GM08714 (cell line): ENCODE measurements around the gene OR2V2.
A peak's percentile ranks its signal among the peaks of the same experiment; 100 is the strongest.

Experiments used
- H3K4me3 ChIP-seq: fragments of 200-500 bp; sonication (Bioruptor generic); 2 replicates; pipeline ENCODE4 v1.5.1; 2014; ENCODE audit warnings: mild to moderate bottlenecking, low read length, inconsistent platforms
- ZNF274 ChIP-seq: IDR thresholded peaks from 2 replicates; pipeline ENCODE4 v1.6.1; 2012; ENCODE audit warnings: mild to moderate bottlenecking, low read depth, low read length

Gene OR2V2

DNA sequence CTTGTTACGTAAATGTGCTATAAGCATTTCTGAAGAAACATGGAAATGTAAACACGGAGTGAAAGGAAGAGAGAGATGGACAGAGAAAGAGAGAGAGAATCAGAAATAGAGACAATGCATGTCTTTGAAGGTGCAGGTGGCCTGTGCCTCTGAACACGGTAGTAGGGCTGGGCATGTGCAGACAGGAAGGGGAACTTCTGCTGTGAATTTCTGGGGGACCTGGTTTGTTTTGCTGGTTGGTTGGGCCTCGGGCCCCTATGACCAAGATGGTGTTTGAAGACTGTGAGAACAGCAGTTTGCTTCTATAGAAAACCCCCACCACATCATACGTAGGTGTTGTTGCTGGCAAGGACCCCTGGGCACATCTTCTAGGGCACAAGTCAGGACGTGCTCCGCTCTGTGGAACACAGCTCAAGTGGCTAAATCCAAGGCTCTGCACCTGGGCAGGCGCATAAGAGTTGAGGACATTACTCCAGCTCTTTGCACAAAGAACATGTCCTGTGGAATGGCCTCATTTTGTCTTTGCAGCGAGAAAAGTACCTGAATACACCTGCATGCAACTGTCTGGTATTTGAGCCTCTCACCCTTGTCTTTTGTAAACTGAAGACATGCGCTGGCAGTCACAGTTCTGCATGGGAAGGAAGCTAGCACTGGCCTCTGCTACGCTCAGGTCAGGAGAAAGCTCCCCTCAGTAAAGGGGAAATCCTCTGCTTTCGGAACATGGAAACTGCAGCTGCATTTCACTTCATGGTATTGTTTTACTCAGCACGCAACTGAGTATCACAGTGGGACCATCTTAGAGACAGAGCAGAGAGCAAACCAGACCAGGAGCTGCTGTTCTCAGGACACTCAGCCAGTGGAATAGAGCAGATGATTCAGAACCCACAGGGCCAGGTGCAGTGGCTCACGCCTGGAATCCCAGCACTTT is 2.7 kb downstream of the OR2V2 start:
- no peak overlapping the region for H3K4me3 ChIP-seq
- TF ChIP-seq ZNF274, result no peak

DNA sequence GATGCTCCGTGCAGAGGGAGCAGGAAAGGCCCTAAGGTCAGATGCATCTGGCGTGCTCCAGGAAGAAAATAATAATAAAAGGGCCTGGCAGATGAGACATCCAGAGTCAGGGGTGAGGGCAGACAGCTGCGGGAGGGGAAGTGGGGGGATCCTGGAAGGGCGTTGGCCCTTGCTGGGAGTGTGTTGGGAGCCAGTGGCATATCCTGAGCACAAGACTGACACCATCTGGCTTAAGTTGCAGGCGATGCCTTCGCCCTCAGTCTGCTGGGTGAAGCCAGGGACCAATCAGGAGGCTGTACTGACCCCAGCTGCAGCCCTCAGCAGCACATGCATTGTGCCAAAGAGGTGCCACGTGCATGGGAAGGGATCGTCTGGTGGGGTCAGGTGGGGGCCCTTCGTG is 3.8 kb downstream of the OR2V2 start:
- H3K4me3 ChIP-seq, result no peak overlapping the region
- TF ChIP-seq ZNF274, result no peak

DNA sequence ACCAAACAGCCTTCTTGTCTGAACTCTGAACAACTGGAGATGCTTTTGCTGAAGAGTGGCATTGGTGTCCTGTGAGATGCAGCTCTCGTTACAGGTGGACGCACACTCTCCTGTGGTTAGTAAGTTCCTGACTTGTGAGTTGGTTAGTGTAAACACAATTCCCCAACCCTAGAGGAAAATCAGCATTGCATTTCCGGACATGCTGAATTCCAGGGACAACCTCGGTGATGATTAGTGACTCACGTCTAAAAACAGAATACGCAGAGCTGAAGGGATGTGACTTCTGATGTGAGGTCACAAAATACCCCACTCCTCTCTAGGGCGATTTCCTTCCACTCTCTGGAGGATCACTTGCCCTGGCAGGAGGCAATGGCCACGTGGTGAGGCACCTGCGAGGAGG is 5.0 kb downstream of the OR2V2 start:
- TF ChIP-seq ZNF274, result no peak
- H3K4me3 ChIP-seq, result no peak overlapping the region

GRCh38 chr5:181153814-181154213 is 6.4 kb downstream of the OR2V2 start:
- no peak overlapping the region for H3K4me3 ChIP-seq
- no peak for TF ChIP-seq ZNF274

- H3K4me3 ChIP-seq, result no peak overlapping the region
- no peak for TF ChIP-seq ZNF274
These were observed 9.4 kb downstream of the OR2V2 start for GRCh38 chr5:181156758-181157157.

- no peak overlapping the region for H3K4me3 ChIP-seq
- no peak for TF ChIP-seq ZNF274
These were observed 11.5 kb downstream of the OR2V2 start for GRCh38 chr5:181158869-181159268.

DNA sequence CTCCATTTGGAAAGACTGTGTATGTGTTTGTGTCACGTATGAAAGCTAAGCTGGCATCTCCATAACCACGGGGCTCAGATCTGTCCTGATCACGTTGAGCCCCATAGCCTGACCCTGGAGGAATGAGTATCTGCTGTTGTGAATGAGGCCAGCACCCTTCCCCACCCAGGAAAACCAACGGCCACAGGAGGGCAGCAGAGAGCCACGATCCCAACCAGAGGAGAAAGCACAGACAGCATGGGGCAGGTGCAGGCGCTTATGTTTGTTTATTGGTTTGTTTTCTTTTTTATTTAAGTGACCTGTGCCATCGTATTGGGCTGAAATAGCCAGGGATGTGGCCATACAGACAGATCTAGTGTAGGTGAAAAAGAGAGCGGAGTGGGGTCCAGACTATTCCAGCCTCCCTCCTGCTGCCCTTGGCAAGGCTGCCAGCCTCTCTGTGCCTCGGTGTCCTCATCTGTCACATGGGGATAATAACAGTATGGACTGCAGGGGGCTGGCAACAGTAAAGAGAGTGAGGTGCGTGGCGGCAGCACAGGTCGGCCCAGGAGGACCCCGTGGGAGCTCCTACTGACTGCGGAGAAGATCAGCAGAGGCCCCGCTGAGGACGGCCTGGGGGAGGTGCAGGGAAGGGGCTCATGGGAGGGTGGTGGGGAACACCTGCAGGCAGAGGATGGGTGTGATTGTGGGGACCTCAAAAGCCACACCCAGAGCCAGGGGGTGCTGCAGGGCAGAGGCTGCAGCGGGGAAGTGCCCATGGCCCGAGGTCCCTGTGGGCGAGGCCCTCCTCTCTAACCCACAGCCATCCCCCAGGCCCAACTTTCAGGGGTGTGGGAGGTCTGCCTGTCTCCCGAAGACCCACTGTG is 12.1 kb downstream of the OR2V2 start:
- no peak for TF ChIP-seq ZNF274
- no peak overlapping the region for H3K4me3 ChIP-seq

GRCh38 chr5:181160152-181160754 is 12.9 kb downstream of the OR2V2 start:
- peak overlapping the region; percentile 21; the same call in 1 of the 2 replicates for H3K4me3 ChIP-seq
- TF ChIP-seq ZNF274, result no peak

DNA sequence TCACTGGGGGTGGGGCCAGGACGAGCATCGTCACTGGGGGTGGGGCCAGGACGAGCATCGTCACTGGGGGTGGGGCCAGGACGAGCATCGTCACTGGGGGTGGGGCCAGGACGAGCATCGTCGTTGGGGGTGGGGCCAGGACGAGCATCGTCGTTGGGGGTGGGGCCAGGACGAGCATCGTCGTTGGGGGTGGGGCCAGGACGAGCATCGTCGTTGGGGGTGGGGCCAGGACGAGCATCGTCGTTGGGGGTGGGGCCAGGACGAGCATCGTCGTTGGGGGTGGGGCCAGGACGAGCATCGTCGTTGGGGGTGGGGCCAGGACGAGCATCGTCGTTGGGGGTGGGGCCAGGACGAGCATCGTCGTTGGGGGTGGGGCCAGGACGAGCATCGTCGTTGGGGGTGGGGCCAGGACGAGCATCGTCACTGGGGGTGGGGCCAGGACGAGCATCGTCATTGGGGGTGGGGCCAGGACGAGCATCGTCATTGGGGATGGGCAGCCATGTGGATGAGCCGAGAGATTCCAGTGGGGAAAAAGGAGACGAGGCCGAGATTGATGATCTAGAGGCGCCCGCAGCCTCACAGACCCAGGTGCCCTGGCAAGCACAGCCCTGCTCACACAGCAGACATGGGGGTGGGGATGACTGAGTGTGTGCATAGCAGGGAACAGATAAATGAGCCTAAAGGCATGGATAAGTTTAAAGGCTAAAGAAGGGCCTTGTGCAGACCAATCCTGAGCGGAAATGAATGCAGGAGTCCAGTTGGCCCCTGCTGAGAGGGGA is 13.6 kb downstream of the OR2V2 start:
- peak overlapping the region; percentile 53; the same call in 1 of the 2 replicates for H3K4me3 ChIP-seq

GRCh38 chr5:181161534-181162175 is 14.3 kb downstream of the OR2V2 start:
- no peak for TF ChIP-seq ZNF274
- peak overlapping the region; percentile 53; the same call in 1 of the 2 replicates for H3K4me3 ChIP-seq

- TF ChIP-seq ZNF274, result no peak
- H3K4me3 ChIP-seq, result no peak overlapping the region
These were observed 16.2 kb downstream of the OR2V2 start for GRCh38 chr5:181163487-181164075.

DNA sequence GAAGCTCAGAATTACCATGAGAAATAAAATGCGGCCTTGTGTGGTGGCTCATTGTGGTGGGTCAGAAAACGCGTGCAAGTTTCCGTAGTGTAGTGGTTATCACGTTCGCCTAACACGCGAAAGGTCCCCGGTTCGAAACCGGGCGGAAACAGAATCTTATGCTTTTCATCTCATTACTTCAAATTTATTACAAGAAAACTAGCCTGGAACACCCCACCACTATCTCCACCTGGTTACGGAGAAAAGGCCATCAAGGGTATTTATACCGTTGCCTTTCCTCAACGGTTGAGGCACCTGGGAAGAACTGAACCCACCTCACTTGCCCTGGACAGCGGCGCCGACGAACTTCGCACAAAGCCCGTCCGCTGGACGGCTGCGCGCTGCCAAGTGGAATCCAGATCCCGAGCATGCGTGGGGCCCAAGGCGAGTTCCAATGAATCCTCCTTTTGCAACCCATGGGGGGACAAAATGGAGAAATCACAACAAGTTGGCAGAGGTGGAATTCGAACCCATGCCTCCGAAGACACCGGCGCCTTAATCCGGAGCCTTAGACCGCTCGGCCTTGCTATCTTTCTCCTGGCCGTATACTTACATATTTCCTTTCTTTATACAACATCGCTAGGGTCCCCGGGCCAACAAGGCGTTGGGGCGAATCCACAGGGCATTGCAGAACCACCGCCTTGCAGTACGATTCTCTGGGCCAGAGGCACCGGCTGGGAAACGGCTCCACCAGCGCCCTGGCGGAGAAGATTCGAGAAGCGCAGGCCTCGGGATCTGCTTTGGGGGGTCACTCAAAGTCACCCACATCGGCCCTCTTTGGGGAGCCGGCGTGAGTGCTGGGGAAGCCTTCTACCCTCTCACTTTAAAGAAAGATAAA is 16.9 kb downstream of the OR2V2 start:
- H3K4me3 ChIP-seq, result no peak overlapping the region

More for the DNA sequence above, 16.9 kb downstream of the OR2V2 start:
- no peak for TF ChIP-seq ZNF274
